CD14-positive monocyte (primary cell): Measurements from ENCODE around the gene TMEM107. TPM values are rescaled to one million over a fixed set of nuclear protein-coding genes. Genes with fewer than 3 reads are reported as not detected.

ENCODE experiments used
- DNase-seq, 3 donors: peaks; one replicate each; pipeline ENCODE4 v3.0.0-alpha.2; 2011 to 2022
- H2AFZ ChIP-seq: 2 replicates; pipeline ENCODE4 v1.6.0; 2012; ENCODE audit warnings: mild to moderate bottlenecking, low read depth, low read length, inconsistent platforms; ENCODE audit not compliant: insufficient read depth, poor library complexity, severe bottlenecking
- H3K27ac ChIP-seq, 2 donors: 1 replicate in 1 of 2; 2 replicates in 1 of 2; pipeline ENCODE4 v1.5.1; 2012 to 2013; ENCODE audit warnings: low read length in 2 of 2, control low read depth in 1 of 2, inconsistent platforms in 1 of 2, low read depth in 1 of 2, mild to moderate bottlenecking in 1 of 2
- H3K27me3 ChIP-seq, 2 donors: one replicate each; pipeline versions ENCODE4 v1.6.0 to v1.6.1; 2011 to 2013; ENCODE audit warnings: low read length in 2 of 2; ENCODE audit not compliant: control insufficient read depth in 2 of 2, insufficient read depth in 2 of 2
- H3K36me3 ChIP-seq, 2 donors: replicated peaks in 1 of 2; 1 replicate in 1 of 2; 2 replicates in 1 of 2; pipeline versions ENCODE4 v1.5.1 to v1.6.1; 2012 to 2013; ENCODE audit warnings: low read length in 2 of 2, control low read depth in 1 of 2, inconsistent platforms in 1 of 2, mild to moderate bottlenecking in 1 of 2; ENCODE audit not compliant: insufficient read depth in 2 of 2, control insufficient read depth in 1 of 2
- H3K4me1 ChIP-seq, 2 donors: 1 replicate in 1 of 2; 2 replicates in 1 of 2; pipeline versions ENCODE4 v1.5.1 to v1.6.1; 2012 to 2013; ENCODE audit warnings: low read length in 2 of 2, control low read depth in 1 of 2, inconsistent platforms in 1 of 2, mild to moderate bottlenecking in 1 of 2, moderate library complexity in 1 of 2; ENCODE audit not compliant: insufficient read depth in 2 of 2, control insufficient read depth in 1 of 2
- H3K4me2 ChIP-seq: replicated peaks from 2 replicates; pipeline ENCODE3; 2012; ENCODE audit warnings: low read length, moderate library complexity, mild to moderate bottlenecking; ENCODE audit not compliant: poor library complexity, severe bottlenecking; ENCODE audit errors: extremely low read depth
- H3K4me3 ChIP-seq, 3 experiments: fragments of 200-600 bp in 1 of 3; sonication (generic) in 1 of 3; replicated peaks in 1 of 3; 1 replicate in 2 of 3; 2 replicates in 1 of 3; pipeline ENCODE4 v1.5.1; 2011 to 2013; ENCODE audit warnings: low read length in 3 of 3, mild to moderate bottlenecking in 3 of 3, control low read depth in 2 of 3, low read depth in 2 of 3, inconsistent platforms in 1 of 3, moderate library complexity in 1 of 3
- H3K79me2 ChIP-seq: 2 replicates; pipeline ENCODE4 v1.6.0; 2012; ENCODE audit warnings: mild to moderate bottlenecking, control low read depth, inconsistent platforms, low read length, moderate library complexity; ENCODE audit not compliant: insufficient read depth
- H3K9ac ChIP-seq: 2 replicates; pipeline ENCODE4 v1.6.0; 2017; ENCODE audit warnings: low read length, mild to moderate bottlenecking; ENCODE audit not compliant: insufficient read depth, poor library complexity, severe bottlenecking
- H3K9me3 ChIP-seq, 2 donors: replicated peaks in 1 of 2; 1 replicate in 1 of 2; 2 replicates in 1 of 2; pipeline versions ENCODE4 v1.5.1 to v1.6.1; 2012 to 2013; ENCODE audit warnings: low read length in 2 of 2, control low read depth in 1 of 2; ENCODE audit not compliant: control insufficient read depth in 1 of 2, insufficient read depth in 1 of 2
- H4K20me1 ChIP-seq: 2 replicates; pipeline ENCODE4 v1.6.0; 2012; ENCODE audit warnings: mild to moderate bottlenecking, low read length, control low read depth, moderate library complexity; ENCODE audit not compliant: insufficient read depth
- H3K27ac Mint-ChIP-seq, 7 donors: one replicate each; pipeline ENCODE4 v1.8.0; 2020; ENCODE audit warnings: mild to moderate bottlenecking in 7 of 7, mixed read lengths in 7 of 7, moderate library complexity in 6 of 7, inconsistent platforms in 2 of 7
- H3K27me3 Mint-ChIP-seq, 3 donors: one replicate each; pipeline ENCODE4 v1.8.0; 2021 to 2022; ENCODE audit warnings: low read depth in 3 of 3, mild to moderate bottlenecking in 3 of 3, mixed read lengths in 3 of 3, moderate library complexity in 3 of 3, inconsistent platforms in 1 of 3
- H3K36me3 Mint-ChIP-seq, 2 donors: one replicate each; pipeline ENCODE4 v1.8.0; 2020; ENCODE audit warnings: mixed read lengths in 2 of 2, inconsistent platforms in 1 of 2, mild to moderate bottlenecking in 1 of 2
- H3K4me1 Mint-ChIP-seq: one replicate; pipeline ENCODE4 v1.8.0; 2020; ENCODE audit warnings: mild to moderate bottlenecking, mixed read lengths
- H3K4me3 Mint-ChIP-seq, 2 donors: one replicate each; pipeline ENCODE4 v1.8.0; 2020; ENCODE audit warnings: mild to moderate bottlenecking in 2 of 2, mixed read lengths in 2 of 2, moderate library complexity in 1 of 2
- H3K9me3 Mint-ChIP-seq, 7 donors: one replicate each; pipeline ENCODE4 v1.8.0; 2020 to 2022; ENCODE audit warnings: mixed read lengths in 7 of 7, mild to moderate bottlenecking in 6 of 7, moderate library complexity in 6 of 7, inconsistent platforms in 2 of 7
- CTCF ChIP-seq: fragments of 200-600 bp; IDR thresholded peaks from one replicate; pipeline ENCODE4 v1.8.0; 2022; ENCODE audit warnings: antibody characterized with exemption, mild to moderate bottlenecking
- WGBS: methylation state at CpG from one replicate; pipeline ENCODE4 v1.1.5; 2013; ENCODE audit warnings: missing lambda C conversion rate; ENCODE audit not compliant: insufficient coverage; 5-methylcytosine and 5-hydroxymethylcytosine counted together
- intact Hi-C, 2 donors: fragments of 100-400 bp; cut with micrococcal nuclease; formaldehyde crosslinking; loops; one replicate each; pipeline versions ENCODE4 v1.15.0 to v1.15.1; 2023
- polyA plus RNA-seq, 3 donors: library from polyadenylated mRNA; depleted of rRNA in 1 of 3; unstranded in 2 of 3; stranded (reverse) in 1 of 3; fragments of 300-500 nt in 2 of 3; fragments of >200 nt in 1 of 3; fragmentation: Illumina TruSeq in 2 of 3; gene quantifications; 1 replicate in 2 of 3; 2 replicates in 1 of 3; pipeline ENCODE4 v1.2.3, GENCODE V29; 2012 to 2021

Gene TMEM107
- polyA plus RNA-seq, 3 donors = 20.5 to 37.4 (median 31.4) TPM

DNA sequence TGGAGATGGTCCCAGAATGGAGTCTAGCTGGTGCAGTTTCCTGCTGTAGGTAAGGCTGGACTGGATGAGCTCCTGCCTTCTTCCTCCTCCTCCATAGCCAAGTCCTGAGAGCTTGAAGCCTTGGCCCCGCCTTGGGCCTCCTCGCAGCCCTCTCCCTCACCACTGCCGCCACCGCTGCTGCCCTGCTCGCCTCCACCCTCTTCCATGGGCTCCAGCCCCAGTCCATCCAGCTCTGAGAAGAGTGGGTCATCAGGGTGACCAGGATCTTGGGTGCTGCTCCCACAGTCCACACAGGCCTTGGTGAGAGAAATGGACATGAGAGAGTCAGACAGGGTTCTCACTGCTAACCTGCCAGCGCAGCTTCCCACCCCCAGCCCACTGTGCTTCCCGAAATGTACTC lies 35.1 kb downstream of the TMEM107 start:
- Mint-ChIP-seq H3K27ac (peak overlapping the region in 1 of 7 donors; percentile 37), H3K27me3 (peaks cover 0 to 9% (median 7%) of the 10 kb centered on the region in 3 donors), H3K9me3 (no peaks in the 10 kb centered on the region), H3K36me3 (peaks cover 51 to 60% of the 10 kb centered on the region in 2 donors), H3K4me1 (no peaks in the 10 kb centered on the region), H3K4me3 (no peak overlapping the region)
- peaks cover 55 to 61% of the 10 kb centered on the region in 2 donors for H3K36me3 ChIP-seq
- intact Hi-C loops = no loop called here
- H3K4me2 ChIP-seq = no peak overlapping the region
- peaks cover 0 to 10% of the 10 kb centered on the region in 2 donors for H3K27me3 ChIP-seq
- no peak overlapping the region for H3K27ac ChIP-seq
- no peak overlapping the region for H3K4me3 ChIP-seq
- H2AFZ ChIP-seq = no peak overlapping the region
- no peak for DNase-seq
- H3K9ac ChIP-seq = no peak overlapping the region
- H3K4me1 ChIP-seq = peaks cover 34 to 40% of the 10 kb centered on the region in 2 donors
- H3K79me2 ChIP-seq = no peaks in the 10 kb centered on the region
- WGBS = 100% methylated on average over 5 of the region's 7 CpGs
- peaks cover 73% of the 10 kb centered on the region for H4K20me1 ChIP-seq
- TF ChIP-seq CTCF = no peak
- H3K9me3 ChIP-seq = no peaks in the 10 kb centered on the region

- Histone ChIP-seq H3K79me2 (no peaks in the 10 kb centered on the region), H3K4me3 (peak overlapping the region in 1 of 3 experiments; percentile 11), H3K36me3 (peaks cover 48 to 54% of the 10 kb centered on the region in 2 donors), H3K9me3 (no peaks in the 10 kb centered on the region), H3K27ac (peak overlapping the region; percentile 55 to 58), H3K4me1 (peaks cover 34 to 40% of the 10 kb centered on the region in 2 donors), H3K4me2 (peak overlapping the region; percentile 9), H2AFZ (no peak overlapping the region), H4K20me1 (peaks cover 66% of the 10 kb centered on the region), H3K27me3 (peaks cover 0 to 10% of the 10 kb centered on the region in 2 donors), H3K9ac (no peak overlapping the region)
- DNase-seq = peak; percentile 63 to 71 (median 65)
- Mint-ChIP-seq H3K4me3 (no peak overlapping the region), H3K27ac (peak overlapping the region in 2 of 7 donors; percentile 18 to 83), H3K4me1 (no peaks in the 10 kb centered on the region), H3K9me3 (no peaks in the 10 kb centered on the region), H3K27me3 (peaks cover 0 to 13% (median 9%) of the 10 kb centered on the region in 3 donors), H3K36me3 (peaks cover 45 to 53% of the 10 kb centered on the region in 2 donors)
- 32% methylated on average over 7 of the region's 18 CpGs for WGBS
- intact Hi-C loops = no loop called here
- TF ChIP-seq CTCF = no peak
These were observed 35.8 kb downstream of the TMEM107 start for GRCh38 chr17:8140065-8141029.
